ENCODE data around the gene MYH11.

GRCh38 chr16:15792563-15792971 lies 64.3 kb downstream of the MYH11 start:
- no peak for TF ChIP-seq POLR2A (IDR thresholded peaks at IDR 0.05; ENCODE audit: extremely low read depth, insufficient read length)
- TF ChIP-seq CTCF (IDR thresholded peaks at IDR 0.05; ENCODE audit: low read depth, low read length), result no peak
- no peak for TF ChIP-seq MAX (IDR thresholded peaks at IDR 0.05; ENCODE audit: low read depth, low read length)
- no peak for TF ChIP-seq MYC (IDR thresholded peaks at IDR 0.05; ENCODE audit: low read depth, low read length)
